IgD-negative memory B cell (primary cell): ENCODE measurements around the gene THAP12. TPM values are rescaled to one million over a fixed set of nuclear protein-coding genes. Genes with fewer than 3 reads are reported as not detected.

Experiments used
- H3K27ac Mint-ChIP-seq, 3 donors: one replicate each; pipeline ENCODE4 v1.8.0; 2020 to 2022; ENCODE audit warnings: mild to moderate bottlenecking in 3 of 3, mixed read lengths in 3 of 3, moderate library complexity in 1 of 3
- H3K27me3 Mint-ChIP-seq: one replicate; pipeline ENCODE4 v1.8.0; 2021; ENCODE audit warnings: mixed read lengths
- H3K36me3 Mint-ChIP-seq: one replicate; pipeline ENCODE4 v1.8.0; 2020; ENCODE audit warnings: mild to moderate bottlenecking, mixed read lengths
- H3K4me1 Mint-ChIP-seq, 3 donors: one replicate each; pipeline ENCODE4 v1.8.0; 2020 to 2022; ENCODE audit warnings: mixed read lengths in 3 of 3, mild to moderate bottlenecking in 1 of 3
- H3K4me3 Mint-ChIP-seq, 4 donors: one replicate each; pipeline ENCODE4 v1.8.0; 2020 to 2022; ENCODE audit warnings: mild to moderate bottlenecking in 4 of 4, mixed read lengths in 4 of 4, moderate library complexity in 3 of 4
- H3K9me3 Mint-ChIP-seq, 3 donors: one replicate each; pipeline ENCODE4 v1.8.0; 2020 to 2021; ENCODE audit warnings: mixed read lengths in 3 of 3, mild to moderate bottlenecking in 1 of 3
- polyA plus RNA-seq: library from polyadenylated mRNA; unstranded; fragments of 300-500 nt; fragmentation: Illumina TruSeq; gene quantifications from one replicate; pipeline ENCODE4 v1.2.3, GENCODE V29; 2021

The THAP12 gene
- polyA plus RNA-seq, 1 donor from 2014 or later, result 62.7 TPM

- H3K9me3 Mint-ChIP-seq, result no peaks in the 10 kb centered on the region
- H3K36me3 Mint-ChIP-seq, result no peaks in the 10 kb centered on the region
- H3K4me3 Mint-ChIP-seq, result no peak overlapping the region
- no peaks in the 10 kb centered on the region for H3K27me3 Mint-ChIP-seq
- no peaks in the 10 kb centered on the region for H3K4me1 Mint-ChIP-seq
- no peak overlapping the region for H3K27ac Mint-ChIP-seq
Measured at GRCh38 chr11:76313271-76313670, 67.7 kb downstream of the THAP12 start.

- Mint-ChIP-seq H3K36me3 (no peaks in the 10 kb centered on the region), H3K4me3 (no peak overlapping the region), H3K4me1 (no peaks in the 10 kb centered on the region), H3K27ac (no peak overlapping the region), H3K9me3 (no peaks in the 10 kb centered on the region), H3K27me3 (no peaks in the 10 kb centered on the region)
Measured at GRCh38 chr11:76310832-76311595, 69.9 kb downstream of the THAP12 start.

- Mint-ChIP-seq H3K36me3 (peaks cover 5% of the 10 kb centered on the region), H3K27ac (no peak overlapping the region), H3K9me3 (no peaks in the 10 kb centered on the region), H3K4me3 (no peak overlapping the region), H3K27me3 (peaks cover under 1% of the 10 kb centered on the region), H3K4me1 (no peaks in the 10 kb centered on the region)
Measured at GRCh38 chr11:76307978-76308747, 72.8 kb downstream of the THAP12 start.

GRCh38 chr11:76307396-76307795 lies 73.5 kb downstream of the THAP12 start:
- no peak overlapping the region for H3K4me3 Mint-ChIP-seq

GRCh38 chr11:76303399-76303798 lies 77.5 kb downstream of the THAP12 start:
- no peaks in the 10 kb centered on the region for H3K9me3 Mint-ChIP-seq
- H3K36me3 Mint-ChIP-seq, result peaks cover 5% of the 10 kb centered on the region
- no peaks in the 10 kb centered on the region for H3K4me1 Mint-ChIP-seq
- H3K27me3 Mint-ChIP-seq, result peaks cover 2% of the 10 kb centered on the region
- H3K4me3 Mint-ChIP-seq, result no peak overlapping the region
- no peak overlapping the region for H3K27ac Mint-ChIP-seq

More at GRCh38 chr11:76307396-76307795, 73.5 kb downstream of the THAP12 start:
- Mint-ChIP-seq H3K9me3 (no peaks in the 10 kb centered on the region), H3K4me1 (no peaks in the 10 kb centered on the region), H3K36me3 (peaks cover 5% of the 10 kb centered on the region), H3K27ac (no peak overlapping the region), H3K27me3 (peaks cover 2% of the 10 kb centered on the region)

- no peak overlapping the region for H3K27ac Mint-ChIP-seq
Measured at GRCh38 chr11:76302996-76303395, 77.9 kb downstream of the THAP12 start.

More at GRCh38 chr11:76302996-76303395, 77.9 kb downstream of the THAP12 start:
- peaks cover 2% of the 10 kb centered on the region for H3K27me3 Mint-ChIP-seq
- H3K4me3 Mint-ChIP-seq, result no peak overlapping the region
- H3K36me3 Mint-ChIP-seq, result peaks cover 5% of the 10 kb centered on the region
- H3K4me1 Mint-ChIP-seq, result no peaks in the 10 kb centered on the region
- H3K9me3 Mint-ChIP-seq, result no peaks in the 10 kb centered on the region

Other genes starting within 250 kb of the THAP12 start
- gene WNT11, start 174.6 kb downstream of the THAP12 start, polyA plus RNA-seq, result not detected
- gene GVQW3, start 191 bp upstream of the THAP12 start, polyA plus RNA-seq, result 2.1 TPM
- gene EMSY, start 63.9 kb upstream of the THAP12 start, polyA plus RNA-seq, result 22.9 TPM